OCI-LY7 (cell line): Measurements from ENCODE around the gene RHOD.

ENCODE experiments used
- CTCF ChIP-seq: fragments of 200-600 bp; sonication (generic); conservative IDR thresholded peaks from 2 replicates; pipeline ENCODE4 v1.5.1; 2014; ENCODE audit warnings: mild to moderate bottlenecking, antibody characterized with exemption, low read length, moderate library complexity, mixed read lengths
- EZH2phosphoT487 ChIP-seq: fragments of 200-600 bp; sonication (generic); IDR thresholded peaks from 2 replicates; pipeline ENCODE4 v1.6.1; 2018; ENCODE audit warnings: low read depth, borderline replicate concordance, mild to moderate bottlenecking, mixed run types, antibody characterized with exemption, low read length, moderate library complexity, mixed read lengths

- no peak for TF ChIP-seq CTCF
- TF ChIP-seq EZH2phosphoT487: no peak
These were observed 40.1 kb upstream of the RHOD start for GRCh38 chr11:67016550-67016949.
